ENCODE measurements around the gene HSPE1.
A peak's percentile ranks its signal among the peaks of the same experiment; 100 is the strongest.
"Not testable (repeated sequence)": the region's sequence is repeated elsewhere in the genome, so short reads cannot be mapped to it uniquely, and the experiment has no call there.

The HSPE1 gene

DNA sequence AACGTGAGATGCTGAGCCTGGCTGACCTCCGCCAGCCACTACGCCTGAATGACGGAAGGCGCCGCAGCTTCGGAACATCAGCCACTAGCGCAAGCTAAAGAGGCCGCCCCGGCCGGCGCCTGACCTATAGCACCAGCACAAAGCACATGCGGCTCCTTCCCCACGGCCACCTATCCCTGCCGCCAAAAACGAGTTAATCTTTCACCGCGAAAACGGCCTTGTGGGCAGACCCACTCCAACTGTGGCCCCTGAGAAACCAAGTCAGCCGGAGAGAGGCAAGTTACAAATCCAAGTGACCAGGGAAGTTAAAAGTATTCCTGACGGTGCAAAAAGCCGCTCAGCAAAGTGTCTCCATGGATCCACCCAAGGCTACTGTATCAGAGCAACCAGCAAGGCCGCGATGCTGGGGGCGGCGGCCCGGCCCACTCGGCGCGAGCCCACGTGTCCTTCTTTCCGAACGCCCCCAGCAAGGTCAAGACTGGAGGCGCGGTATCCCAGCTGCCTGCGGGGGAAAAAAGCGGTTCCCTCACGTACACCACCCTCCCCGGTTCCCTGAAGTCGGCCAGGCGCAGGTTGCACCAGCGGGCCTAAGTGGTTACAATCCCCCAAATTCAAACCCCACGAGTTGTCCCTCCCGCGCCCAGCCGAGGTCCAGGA is 1.1 kb upstream of the HSPE1 start:
- DNase-seq: peak in 1 of 2 experiments; percentile 44

DNA sequence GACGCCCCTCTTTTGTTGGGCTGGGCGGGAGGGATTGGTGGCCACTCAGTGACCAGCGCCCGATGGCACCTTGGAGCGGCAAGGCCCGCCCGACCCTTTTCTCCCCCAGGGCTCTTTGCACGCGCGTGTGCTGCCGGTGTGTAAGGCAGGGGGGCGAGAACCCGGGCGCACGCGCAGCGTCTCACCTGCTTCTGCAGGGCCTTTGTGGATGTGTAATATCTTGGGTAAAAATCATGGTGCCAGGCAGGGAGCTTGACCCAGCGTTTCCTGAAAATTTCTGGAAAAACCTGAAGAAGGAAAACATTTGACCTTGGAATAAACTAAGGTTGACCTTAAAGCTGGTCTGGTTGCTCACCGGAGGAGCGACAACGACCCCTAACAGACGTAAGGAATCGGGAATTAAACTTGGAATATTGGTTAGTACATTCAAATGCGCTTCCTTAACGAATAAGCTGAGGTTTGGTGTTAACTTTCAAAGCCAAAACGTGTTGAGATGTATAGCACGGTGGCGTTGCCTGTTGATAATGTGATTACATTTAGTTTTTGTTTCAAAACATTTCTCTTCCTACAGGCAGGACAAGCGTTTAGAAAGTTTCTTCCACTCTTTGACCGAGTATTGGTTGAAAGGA is 438 bp downstream of the HSPE1 start:
- no peak for DNase-seq

DNA sequence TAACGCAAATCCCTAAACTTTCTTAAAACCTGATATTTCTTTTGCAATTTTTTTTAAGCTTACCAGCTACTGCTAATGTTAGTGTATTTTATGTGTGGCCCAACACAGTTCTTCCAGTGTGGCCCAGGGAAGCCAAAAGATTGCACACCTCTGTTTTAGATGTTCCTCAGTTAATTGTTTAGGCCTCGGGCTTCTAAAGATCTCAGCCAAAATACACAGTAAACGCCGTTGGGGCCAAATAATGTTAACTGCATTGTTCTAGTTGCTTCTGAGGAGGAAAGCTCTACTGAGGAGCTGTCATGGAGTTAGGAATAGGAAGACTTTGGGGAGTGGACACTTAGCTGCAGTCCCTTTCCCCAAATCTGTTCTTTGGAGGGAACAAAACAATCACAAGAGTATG is 2.0 kb downstream of the HSPE1 start:
- DNase-seq: no peak

DNA sequence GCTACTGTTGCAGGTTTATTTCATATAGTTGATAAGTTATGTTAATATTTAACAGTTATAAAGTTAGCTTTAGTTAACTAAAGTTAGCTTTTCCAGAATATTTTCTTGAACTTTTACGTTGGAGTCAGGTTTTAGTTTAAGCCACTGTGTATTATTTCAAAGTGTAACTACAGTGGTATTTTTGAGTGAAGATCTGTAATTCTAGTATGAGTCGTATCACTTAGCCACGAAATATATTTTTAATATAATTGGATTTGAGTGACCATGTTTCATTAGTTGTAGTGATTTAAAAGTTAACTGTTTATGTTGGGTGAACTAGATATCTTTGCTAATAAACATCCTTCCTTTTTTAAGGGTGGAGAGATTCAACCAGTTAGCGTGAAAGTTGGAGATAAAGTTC is 2.5 kb downstream of the HSPE1 start:
- DNase-seq: no peak

DNA sequence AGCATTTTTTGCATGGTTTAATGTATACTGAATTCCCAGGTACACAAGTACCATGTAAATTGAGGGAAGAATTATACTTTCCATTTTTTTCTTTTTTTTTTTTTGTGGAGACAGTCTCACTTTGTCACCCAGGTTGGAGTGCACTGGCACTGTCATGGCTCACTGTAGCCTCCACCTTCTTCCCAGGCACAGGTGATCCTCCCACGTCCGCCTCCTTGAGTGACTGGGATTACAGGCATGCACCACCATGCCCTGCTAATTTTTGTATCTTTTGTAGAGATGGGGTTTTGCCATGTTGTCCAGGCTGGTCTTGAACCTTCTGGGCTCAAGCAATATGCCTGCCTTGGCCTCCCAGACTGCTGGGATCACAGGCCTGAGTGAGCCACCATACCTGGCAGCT is 3.8 kb downstream of the HSPE1 start:
- no peak for DNase-seq

DNA sequence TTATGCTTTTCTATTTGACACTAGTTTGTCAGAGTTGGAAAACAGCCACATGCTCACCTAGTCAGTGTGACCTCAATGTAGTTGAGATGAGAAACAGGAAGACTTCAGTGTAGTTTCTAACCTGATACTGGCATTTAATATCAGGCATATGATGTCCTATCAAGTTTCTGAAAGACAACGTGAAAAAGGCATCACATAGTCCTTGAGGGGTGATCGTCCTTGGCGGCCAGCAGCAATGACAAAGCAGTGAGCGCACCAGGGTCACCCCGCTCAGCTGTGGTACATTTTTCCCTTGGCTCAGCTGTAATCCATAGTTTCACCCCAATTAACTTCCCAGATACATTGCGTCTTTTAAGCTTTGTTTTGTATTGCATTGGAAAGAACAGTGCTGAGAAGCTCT is 4.3 kb downstream of the HSPE1 start:
- no peak for DNase-seq

DNA sequence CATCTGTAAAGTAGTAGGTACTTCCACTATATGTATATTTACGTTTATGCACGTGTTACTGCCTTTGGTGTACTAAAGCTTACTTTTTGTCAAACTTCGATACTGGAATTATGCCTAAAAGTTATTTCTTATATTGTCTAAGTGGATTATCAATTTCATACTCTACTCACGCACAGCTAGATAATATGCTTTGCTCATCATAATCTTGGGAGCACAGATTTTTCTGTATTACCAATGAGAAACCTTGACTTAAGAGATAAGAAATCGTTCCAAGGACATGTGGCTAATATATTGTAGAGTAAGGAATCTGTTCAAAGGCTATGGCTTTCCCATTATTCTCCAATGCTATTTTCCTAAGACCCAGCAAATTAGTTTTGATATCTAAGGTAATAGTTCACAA is 6.5 kb downstream of the HSPE1 start:
- DNase-seq: no peak

DNA sequence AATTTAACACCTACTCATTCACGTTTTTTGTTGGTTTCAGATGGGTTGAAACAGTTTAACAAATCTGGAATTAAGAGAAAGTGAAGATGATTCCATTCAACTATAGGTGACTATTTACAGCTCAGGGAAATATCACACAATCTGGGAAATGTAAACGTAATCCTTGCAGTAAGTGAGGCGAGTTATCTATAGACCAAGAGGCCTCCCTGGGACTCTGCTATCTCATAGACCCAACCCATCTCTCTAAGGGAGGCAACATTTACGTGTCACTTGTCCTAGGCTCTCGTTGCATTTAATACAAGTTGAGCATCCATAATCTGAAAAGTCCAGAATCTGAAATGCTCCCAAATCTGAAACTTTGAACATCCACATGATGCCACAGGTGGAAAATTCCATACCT is 13.7 kb downstream of the HSPE1 start:
- no peak for DNase-seq

DNA sequence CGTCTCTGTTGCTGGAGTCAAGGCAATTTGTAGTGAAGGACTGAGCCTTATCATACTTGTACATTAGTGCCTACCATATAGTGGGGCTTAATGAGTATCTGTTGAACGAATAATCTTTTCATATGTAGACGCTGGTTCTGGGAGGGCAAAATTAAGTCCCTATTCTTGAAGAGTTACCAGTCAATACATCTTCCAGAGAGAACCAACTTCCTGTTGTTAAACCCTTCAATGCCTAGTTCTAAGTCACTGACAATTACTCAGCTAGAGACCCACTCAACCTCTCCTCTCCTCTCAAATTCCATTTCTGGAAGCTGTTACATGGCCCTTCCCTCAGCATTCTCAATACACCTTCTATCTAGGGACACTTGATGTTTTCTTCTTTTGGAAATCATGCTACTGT is 14.6 kb downstream of the HSPE1 start:
- peak; percentile 77 to 85 for DNase-seq

DNA sequence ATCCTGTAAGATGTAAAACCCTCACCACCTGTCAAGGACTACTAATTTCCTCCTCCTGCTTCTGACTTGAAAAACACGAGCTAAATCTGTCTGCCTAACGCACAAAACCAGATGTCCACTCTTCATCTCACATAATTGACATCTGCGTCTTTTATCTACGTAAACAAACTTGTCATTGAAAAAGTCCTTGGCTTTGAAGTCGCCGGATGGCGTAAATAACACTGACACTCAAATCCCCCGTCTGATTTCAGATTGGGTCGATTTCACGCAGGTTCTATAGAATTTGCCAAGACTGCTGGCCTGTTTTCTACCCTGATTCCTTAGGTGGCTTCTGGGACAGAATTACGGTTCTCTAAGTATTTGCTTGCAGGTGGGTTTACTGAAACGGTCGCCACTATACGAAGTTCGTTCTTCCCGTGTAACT is 15.1 kb downstream of the HSPE1 start:
- DNase-seq: peak; percentile 83 to 95

DNA sequence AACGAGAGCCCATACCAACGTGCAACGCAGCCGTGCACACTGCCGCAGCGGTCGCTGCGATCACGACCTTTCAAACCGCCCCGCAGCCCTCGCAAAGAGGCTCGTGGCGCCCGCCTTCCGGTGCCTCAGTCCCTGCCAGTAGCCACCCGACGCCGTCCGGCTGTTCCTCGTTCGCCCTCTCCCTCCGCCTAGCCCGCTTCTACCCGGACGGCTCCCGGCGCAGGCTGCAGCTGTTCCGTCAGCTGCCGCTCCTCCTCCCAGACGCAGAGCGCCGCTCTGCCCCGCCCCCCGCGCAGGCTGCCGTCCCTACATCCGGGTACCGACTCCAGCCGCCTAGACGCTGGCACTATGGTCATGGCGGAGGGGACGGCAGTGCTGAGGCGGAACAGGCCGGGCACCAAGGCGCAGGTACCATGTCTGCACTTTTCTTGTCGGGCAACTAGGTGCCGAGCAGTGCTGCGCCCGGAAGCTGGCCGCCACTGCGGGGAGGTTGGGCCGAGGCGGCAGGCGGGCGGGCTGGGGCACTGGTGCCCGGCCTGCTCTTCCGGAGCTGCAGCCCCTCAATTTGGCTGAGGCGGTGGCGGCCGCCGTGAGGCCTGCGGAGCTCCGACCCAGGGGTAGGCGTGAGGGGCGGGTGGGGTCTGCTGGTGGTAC is 15.7 kb downstream of the HSPE1 start, which contains the start of gene MOB4:
MOB4 (plus strand) TSS at position 328 of the 654 bp plus-strand sequence; CDS start at position 349, 21 bp downstream.
- DNase-seq: peak; percentile 91

DNA sequence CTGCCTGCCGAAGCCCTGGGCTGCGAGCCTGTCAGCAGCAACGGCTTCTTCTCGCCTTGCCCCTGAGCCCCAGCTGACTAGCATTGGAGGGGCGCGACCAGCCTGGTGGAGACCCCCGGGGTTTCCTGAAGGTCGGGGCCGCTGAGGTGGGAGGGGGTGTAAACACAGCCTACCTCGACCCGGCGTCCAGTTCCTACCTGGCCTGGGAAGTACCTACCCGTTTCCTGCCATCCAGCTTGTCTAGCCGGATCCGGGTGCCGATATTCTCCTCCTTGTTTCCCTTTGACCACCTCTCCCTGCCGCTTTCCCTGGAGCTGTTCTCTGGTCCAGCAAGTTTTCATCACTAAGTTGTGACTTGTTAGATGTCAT is 16.2 kb downstream of the HSPE1 start:
- peak in 1 of 2 experiments; percentile 36 for DNase-seq

DNA sequence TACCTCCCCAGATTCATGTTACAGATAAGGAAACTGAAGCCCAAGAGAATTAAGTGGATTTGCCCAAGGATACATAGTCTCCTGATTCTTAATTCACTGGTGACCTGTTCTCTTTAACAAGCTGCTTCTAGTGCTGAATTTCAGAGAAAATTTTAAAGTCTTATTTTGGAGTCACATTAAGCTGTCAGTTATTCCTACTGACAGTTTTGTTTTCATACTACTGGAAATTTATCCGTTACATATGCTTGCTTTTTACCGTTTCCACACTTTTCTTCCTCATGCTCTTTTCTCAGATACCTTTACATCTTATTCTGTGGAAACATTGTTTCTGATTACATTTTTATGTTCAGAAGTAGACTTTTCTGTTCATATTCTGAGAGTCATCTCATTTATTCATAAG is 17.0 kb downstream of the HSPE1 start:
- no peak for DNase-seq

DNA sequence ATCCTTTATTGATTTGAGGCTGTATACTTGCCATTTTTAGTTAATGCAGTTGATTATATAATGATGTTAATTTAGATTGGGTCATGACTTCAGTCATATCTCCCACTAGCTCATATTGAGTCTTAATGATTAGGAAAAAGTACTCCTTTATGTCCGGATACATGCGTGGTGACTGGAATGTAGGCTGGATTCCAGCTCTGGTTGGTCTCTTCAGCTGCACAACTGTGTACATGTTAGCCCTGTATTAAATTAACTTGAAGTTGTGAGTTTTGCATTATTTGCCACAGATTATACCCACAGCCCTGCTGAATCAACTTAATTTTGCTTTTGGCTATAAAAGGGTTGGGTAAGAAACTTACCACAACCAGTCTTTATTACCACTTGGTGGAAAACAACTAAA is 38.2 kb downstream of the HSPE1 start:
- no peak for DNase-seq

DNA sequence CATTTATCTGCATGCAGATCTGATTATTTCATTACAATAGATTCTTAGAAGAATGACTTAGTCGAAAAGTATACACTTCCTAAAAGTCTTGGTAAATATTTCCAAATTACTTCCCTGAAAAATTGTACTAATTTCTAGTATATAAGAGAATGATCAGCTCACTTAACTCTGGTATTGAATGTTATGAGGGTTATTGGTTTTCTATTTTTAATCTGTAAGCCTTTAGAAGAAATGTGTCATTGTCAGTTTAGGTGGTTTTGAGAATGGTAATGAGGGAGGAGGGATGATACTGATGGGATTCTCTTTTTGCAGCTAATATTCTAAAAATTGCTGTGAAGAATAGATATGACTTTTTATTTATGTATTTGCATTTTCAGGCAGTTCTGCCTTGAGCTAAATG is 39.6 kb downstream of the HSPE1 start:
- DNase-seq: no peak

DNA sequence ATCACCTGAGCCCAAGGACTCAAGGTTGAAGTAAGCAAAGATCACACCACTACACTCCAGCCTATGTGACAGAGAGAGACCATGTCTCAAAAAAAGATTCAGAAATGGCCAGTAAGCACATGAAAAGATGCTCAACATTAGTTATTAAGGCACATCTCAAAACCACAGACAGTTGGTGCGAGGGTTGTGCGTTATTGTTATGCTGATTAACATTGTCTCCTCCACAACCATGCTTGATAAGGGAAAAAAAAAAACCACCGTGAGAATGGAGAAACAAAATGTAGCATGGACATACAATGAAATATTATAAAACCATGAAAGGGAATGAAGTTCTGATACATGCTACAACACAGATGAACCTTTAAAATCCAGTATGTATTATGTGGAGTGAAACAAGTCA is 43.0 kb downstream of the HSPE1 start:
- DNase-seq: no peak

DNA sequence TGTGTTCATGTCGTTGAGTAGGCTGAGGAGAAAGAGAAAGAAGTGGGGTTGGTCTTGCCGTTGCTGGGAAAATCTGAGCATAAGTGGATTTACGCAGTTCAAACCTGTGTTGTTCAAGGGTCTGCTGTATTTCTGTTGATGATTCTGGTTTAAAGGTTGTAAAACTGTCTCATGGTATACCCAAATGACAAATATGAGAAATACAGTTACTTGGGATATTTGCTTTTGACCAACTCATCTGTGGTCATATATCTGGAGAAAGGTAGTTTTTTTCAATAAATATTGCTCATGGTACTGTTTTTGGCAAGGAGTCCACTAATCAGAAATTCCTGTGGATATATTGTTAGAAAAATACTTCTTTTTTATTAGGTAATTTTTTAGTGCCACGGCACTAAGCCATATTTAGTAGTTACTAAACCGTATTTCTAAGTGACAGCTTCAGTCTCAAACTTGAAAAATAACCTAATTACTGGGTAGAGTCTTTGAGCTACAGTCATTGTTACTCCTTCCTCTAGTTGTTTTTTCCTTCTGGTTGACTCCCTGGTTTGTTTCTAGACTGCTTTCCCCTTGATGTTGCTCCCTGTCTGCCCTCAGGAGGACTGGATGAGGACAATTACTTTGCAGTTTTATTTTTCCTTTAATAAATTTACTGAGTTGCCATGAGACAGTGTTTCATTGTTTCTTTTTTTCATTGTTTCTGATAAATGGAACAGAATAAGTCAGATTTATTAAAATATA is 47.2 kb downstream of the HSPE1 start:
- DNase-seq: no peak

DNA sequence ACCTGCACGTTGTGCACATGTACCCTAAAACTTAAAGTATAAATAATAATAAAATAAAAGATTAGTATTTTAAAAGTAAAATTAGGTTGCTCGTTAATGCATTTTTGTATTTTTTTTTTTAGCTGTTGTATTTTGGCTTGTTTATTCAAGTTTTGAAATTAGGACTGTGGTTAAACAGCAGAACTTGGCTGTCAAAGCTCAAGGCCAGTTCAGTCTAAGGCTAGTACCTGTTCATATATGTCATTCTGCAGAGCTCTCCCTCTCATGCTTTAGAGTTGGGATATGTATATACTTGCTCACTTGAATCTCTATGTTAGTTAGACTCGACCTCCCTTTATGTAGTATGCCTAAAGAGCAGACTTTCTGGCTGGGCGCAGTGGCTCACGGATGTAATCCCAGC is 48.4 kb downstream of the HSPE1 start:
- DNase-seq: no peak

DNA sequence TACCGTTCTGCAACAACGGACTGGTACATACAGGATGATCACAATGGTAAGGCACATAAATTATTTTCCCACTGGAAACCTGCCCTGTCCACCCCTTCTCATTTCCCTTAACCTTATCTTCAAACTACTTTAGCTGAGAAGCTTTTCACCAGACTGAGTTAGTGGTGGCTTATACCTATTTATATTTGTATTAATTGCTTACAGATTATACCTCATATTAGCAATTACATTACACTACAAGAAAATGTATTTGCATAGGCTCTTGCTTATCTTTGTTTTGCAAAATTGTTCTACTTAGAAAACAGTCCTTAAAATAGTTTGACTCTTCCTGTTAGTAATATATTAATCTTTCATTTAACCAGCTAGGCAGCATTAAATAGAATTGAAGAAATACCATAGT is 51.1 kb downstream of the HSPE1 start:
- DNase-seq: not testable (repeated sequence)

Measured in NCI-H524 (cell line).